ENCODE data around the gene KRT83. TPM values are rescaled to one million over a fixed set of nuclear protein-coding genes. Genes with fewer than 3 reads are reported as not detected.

Gene KRT83
- total RNA-seq, 1 donor: not detected

DNA sequence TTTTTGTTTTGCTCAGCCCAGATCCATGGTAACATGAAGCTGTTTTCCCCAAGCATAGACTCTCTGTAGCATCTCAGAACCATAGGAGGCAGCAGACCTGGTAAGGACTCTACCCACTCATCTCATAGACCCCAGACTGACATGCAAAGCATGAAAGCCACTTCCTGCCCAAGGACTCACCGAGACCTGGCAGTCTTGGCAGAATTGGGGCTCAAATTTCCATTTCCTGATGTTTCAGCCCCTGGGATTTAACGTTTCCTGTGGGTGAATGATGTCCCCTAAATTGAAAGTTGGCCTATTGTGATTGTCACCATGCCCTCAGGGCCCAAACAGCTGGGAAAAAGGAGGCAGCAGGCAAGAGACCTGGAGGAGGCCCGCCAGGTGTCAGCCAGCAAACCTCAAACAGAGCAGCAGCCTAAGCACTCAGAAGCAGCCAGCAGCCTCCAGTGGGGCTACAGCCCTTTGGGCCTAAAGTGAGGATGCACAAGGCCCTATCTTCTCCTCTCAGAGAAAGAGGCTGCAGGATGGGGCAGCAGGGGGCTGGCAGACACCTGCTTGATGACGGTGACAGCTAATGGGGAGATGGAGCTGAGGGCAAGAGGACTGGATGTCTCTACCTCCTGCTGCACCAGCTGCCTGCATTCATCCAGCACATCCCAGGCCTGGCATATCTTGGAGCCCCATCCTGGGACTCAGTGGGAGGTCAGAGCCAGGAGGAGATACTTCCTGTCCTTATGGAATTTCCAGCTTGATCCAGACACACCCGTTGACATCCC lies 37.6 kb upstream of the KRT83 start:
- Histone ChIP-seq H3K4me3 (ENCODE audit: low read length) (no peak overlapping the region), H3K4me1 (ENCODE audit: insufficient read depth, low read length) (peaks cover 11% of the 10 kb centered on the region)

DNA sequence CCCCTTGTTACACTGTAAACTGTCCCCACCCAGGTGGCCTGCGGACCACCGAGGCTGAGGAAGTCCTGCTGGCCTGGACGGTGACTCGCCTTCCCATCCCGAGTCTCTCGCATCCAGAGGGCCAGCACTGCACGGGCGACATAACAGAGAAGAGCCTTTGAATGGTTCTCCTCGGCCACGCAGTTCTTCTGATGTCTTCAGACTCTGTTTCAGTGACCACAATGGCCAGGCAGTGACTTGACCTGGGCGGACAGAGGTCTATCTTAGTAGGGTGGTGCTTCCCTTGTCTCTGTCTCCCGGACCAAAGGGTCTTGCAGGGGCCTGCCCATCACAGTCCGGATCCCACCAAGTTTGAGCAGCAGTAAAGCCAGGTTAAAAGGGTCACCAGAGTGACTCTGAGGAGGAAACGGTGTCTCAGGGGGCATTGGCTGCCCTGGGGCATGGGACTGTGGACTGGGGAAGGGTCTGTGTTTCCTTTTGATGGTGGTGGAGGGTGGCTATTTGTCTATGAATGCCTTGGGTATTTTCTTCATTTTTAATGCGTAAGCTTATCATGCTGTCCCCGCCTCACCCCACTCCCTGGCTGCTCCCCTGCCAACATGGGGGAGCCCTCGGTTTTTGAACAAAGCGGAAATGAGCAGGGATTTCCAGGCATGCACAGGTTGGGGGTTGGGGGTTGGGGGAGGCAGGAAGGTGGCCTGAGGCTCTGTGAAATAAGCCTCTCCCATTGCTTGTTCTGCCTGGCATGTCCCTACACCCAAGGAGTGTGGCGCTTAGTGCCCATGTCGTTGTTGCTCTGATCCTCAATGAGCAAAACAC lies 35.8 kb upstream of the KRT83 start:
- peaks cover 7% of the 10 kb centered on the region for H3K27me3 ChIP-seq (ENCODE audit: insufficient read depth, low read length)
- H3K4me3 ChIP-seq (ENCODE audit: low read length): no peak overlapping the region
- H3K4me1 ChIP-seq (ENCODE audit: insufficient read depth, low read length): peaks cover 16% of the 10 kb centered on the region
- H3K9me3 ChIP-seq (ENCODE audit: low read depth, low read length): no peaks in the 10 kb centered on the region

More for the DNA sequence above, 37.6 kb upstream of the KRT83 start:
- Histone ChIP-seq H3K27me3 (ENCODE audit: insufficient read depth, low read length) (peaks cover 5% of the 10 kb centered on the region), H3K9me3 (ENCODE audit: low read depth, low read length) (no peaks in the 10 kb centered on the region)

DNA sequence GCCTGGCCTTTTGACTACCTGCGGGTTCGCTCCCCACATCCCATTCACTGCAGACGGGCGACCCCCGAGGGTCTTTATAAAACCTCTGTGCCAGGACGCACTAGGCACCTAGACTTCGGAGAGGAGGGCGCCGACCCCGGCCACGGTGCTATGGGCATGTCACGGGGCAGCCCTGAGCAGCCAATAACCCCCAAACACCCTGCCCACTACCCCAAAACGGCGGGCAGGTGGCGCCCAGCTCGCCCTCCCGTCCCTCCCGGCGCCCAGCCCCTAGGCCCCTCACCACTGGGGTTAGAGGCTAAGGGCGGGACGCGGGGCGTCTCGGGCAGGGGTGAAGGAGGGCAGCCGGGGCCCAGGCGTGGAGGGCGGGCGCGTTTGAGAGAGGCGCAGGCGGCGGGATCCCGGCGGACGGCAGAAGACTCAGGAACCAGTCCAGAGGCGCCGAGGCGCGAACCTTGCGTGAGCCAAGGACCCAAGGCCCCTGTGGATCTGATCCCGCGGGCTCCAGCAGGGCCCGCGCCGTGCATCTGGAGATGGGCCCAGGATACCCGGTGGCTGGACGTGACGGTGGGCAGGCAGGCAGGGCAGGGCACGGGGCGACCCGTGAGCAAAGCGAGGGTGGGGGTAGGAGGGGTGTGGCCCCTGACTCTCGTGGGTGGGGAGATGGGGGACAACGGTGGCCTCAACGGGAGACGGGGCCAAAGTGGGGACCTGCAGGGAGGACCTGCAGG lies 35.0 kb upstream of the KRT83 start:
- peaks cover 23% of the 10 kb centered on the region for H3K4me1 ChIP-seq (ENCODE audit: insufficient read depth, low read length)
- H3K4me3 ChIP-seq (ENCODE audit: low read length): no peak overlapping the region
- H3K27me3 ChIP-seq (ENCODE audit: insufficient read depth, low read length): peaks cover 7% of the 10 kb centered on the region
- H3K9me3 ChIP-seq (ENCODE audit: low read depth, low read length): no peaks in the 10 kb centered on the region

DNA sequence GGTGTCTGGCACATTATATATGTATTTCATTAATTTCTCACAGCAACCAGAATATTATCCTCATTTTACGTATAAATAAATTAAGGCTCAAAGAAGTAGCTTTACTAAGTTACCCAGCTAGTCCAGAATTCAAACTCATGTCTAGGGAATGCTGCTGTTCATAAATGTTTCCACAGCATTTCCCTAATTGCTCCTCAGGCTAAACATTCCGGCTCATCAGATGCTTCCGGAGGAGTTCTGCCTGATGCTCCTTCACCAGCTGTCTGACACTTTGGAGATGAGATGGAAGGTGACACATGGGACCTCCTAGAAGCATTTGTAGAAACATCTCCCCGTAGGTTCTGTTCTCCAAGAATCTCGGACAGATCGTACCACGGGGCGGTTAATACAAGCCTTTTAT lies 34.0 kb upstream of the KRT83 start:
- H3K27me3 ChIP-seq (ENCODE audit: insufficient read depth, low read length): peaks cover 7% of the 10 kb centered on the region
- H3K4me1 ChIP-seq (ENCODE audit: insufficient read depth, low read length): peaks cover 26% of the 10 kb centered on the region
- no peaks in the 10 kb centered on the region for H3K9me3 ChIP-seq (ENCODE audit: low read depth, low read length)
- H3K4me3 ChIP-seq (ENCODE audit: low read length): no peak overlapping the region

DNA sequence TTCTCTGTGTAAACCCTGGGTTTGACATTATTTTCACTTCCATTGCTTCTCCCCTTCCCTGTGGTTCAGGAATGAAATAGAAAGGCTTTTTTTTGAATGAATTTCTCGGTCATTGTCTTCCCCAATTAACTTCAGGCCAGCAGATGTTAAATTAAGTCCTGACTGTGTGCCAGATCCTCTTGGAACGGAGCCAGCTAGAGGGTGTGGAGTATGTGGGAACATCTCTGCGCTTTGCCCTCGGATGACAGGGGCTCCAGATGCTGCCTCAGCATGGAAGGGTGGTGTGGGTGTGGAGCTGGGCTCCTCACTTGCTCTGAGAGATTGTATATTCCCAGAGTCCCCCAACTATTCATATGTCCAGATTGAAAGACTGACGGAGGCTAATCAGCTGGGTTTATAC lies 33.0 kb upstream of the KRT83 start:
- no peaks in the 10 kb centered on the region for H3K9me3 ChIP-seq (ENCODE audit: low read depth, low read length)
- H3K4me1 ChIP-seq (ENCODE audit: insufficient read depth, low read length): peaks cover 26% of the 10 kb centered on the region
- peaks cover 7% of the 10 kb centered on the region for H3K27me3 ChIP-seq (ENCODE audit: insufficient read depth, low read length)
- H3K4me3 ChIP-seq (ENCODE audit: low read length): no peak overlapping the region

DNA sequence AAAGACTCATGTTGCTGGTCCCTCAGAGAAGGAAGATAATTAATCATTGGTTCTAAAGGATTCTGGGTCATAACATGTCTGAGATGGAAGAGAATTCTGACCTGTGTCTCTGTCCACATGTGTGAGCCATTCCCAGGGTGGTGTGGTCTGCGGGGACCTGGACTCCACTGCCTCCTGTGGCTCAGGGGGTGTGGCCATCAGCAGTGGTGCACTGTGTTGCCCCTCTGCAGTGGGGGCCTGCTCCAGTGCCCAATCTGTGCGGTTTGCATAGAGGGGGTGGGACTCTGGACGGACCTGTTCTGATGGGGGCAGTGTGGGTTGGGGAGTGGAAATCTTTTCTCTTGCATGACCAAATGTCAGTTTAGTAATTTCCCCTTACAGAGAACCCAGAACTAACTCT lies 32.6 kb upstream of the KRT83 start:
- Histone ChIP-seq H3K27me3 (ENCODE audit: insufficient read depth, low read length) (peaks cover 7% of the 10 kb centered on the region), H3K4me1 (ENCODE audit: insufficient read depth, low read length) (peaks cover 22% of the 10 kb centered on the region)

DNA sequence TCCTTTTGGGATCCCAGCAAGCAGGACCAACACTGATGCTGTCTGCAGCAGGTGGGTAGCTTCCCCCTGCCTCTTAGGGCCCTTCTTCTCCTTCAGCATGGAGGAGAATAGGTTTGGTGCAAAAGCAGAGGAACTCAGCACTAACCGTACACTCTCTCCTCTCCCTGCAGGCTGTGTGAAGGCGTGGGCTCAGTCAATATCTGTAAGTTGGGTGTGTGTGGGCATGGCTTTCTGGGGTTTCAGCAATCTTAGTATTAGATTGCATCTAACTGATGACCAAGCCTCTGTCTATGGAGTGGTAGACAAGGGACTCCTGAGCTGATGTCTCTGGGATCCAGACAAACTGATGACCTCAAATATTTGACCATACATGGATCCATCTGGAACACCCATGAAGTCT lies 31.8 kb upstream of the KRT83 start:
- Histone ChIP-seq H3K4me3 (ENCODE audit: low read length) (no peak overlapping the region), H3K9me3 (ENCODE audit: low read depth, low read length) (no peaks in the 10 kb centered on the region), H3K27me3 (ENCODE audit: insufficient read depth, low read length) (peaks cover 7% of the 10 kb centered on the region), H3K4me1 (ENCODE audit: insufficient read depth, low read length) (peaks cover 14% of the 10 kb centered on the region)

More for the DNA sequence above, 32.6 kb upstream of the KRT83 start:
- Histone ChIP-seq H3K9me3 (ENCODE audit: low read depth, low read length) (no peaks in the 10 kb centered on the region), H3K4me3 (ENCODE audit: low read length) (no peak overlapping the region)

DNA sequence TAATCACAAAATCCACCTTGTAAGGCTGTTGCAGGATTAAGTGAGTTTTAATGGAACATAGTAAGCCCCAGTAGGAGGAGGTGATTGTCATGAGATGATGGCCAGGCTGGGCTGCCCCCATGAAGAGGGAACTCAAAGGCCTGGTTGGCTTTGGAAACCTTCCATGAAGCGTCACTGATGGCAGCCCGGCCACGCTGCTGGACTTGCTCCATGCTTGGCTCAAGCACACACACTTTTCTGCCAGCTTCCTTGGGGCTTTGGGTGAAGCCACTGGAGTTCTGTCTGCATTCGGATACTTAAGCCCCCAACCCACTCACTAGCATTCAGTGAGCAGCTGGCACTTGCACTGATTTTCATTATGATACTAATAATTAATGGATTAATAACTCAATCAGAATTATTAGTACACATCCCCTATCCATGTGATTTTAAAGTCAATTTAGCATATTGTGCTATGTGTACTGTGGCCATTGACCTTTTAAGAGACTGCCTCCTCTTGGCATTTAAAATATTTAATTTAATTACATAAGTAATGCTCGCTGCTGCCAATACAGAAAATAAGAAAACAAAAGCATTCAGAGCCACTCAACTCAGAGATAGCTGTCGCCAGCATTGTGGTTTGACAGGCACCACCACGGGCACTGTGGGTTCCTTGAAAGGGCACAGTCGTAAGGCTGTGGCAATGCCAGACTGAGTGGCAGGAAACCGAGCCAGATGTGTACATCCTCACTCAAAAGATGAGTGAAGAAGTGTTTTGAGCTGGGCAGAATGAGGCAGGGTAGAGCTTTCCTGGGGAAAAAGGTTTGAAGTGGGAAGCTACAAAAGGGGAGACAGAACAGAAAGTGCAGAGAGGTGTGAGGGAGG lies 30.2 kb upstream of the KRT83 start:
- no peaks in the 10 kb centered on the region for H3K9me3 ChIP-seq (ENCODE audit: low read depth, low read length)
- peaks cover 14% of the 10 kb centered on the region for H3K4me1 ChIP-seq (ENCODE audit: insufficient read depth, low read length)
- peaks cover 7% of the 10 kb centered on the region for H3K27me3 ChIP-seq (ENCODE audit: insufficient read depth, low read length)
- H3K4me3 ChIP-seq (ENCODE audit: low read length): no peak overlapping the region

DNA sequence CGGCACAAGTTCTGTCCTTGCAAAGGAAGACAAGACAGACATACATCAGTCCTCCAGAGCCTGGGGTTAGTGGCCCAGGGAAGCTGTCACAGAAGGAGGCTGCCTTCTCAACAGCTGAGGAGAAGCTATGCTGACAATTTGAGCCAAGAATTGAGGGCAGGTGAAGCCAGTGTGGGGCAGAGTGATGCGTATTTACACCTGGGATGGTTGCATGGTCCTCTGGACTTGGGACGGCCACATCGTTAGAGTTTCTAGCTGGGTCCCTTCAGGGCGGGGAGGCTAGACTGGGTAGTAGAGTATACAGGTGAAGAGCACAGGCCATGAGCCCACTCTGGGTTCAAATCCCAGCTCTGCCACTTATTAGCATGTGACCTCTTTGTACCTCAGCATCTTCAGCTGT lies 29.6 kb upstream of the KRT83 start:
- no peak overlapping the region for H3K4me3 ChIP-seq (ENCODE audit: low read length)
- peaks cover 14% of the 10 kb centered on the region for H3K4me1 ChIP-seq (ENCODE audit: insufficient read depth, low read length)
- H3K9me3 ChIP-seq (ENCODE audit: low read depth, low read length): no peaks in the 10 kb centered on the region
- H3K27me3 ChIP-seq (ENCODE audit: insufficient read depth, low read length): peaks cover 7% of the 10 kb centered on the region

DNA sequence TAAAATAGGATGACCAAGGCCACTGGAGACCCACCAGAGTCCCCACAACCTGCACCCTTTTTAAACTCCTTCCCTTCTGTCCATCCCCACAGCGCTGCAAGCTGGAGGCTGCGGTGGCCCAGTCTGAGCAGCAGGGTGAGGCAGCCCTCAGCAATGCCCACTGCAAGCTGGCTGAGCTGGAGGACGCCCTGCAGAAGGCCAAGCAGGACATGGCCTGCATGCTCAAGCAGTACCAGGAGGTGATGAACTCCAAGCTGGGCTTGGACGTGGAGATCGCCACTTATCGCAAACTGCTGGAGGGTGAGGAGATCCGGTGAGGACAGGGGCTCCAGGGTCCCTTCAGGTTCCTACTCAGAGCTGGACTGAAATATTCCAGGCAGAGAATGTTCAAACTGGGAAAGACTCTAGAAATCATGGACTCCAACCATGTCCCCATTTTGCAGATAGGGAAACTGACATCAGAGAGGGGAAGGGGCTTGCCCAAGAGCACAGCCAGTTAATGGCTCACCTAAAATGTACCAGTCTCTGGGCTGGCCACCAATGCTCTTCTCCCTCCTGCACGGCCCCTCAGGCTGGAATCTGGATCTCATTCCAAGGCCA lies 28.9 kb upstream of the KRT83 start:
- H3K4me1 ChIP-seq (ENCODE audit: insufficient read depth, low read length): peaks cover 14% of the 10 kb centered on the region
- H3K9me3 ChIP-seq (ENCODE audit: low read depth, low read length): no peaks in the 10 kb centered on the region
- H3K27me3 ChIP-seq (ENCODE audit: insufficient read depth, low read length): peaks cover 7% of the 10 kb centered on the region
- no peak overlapping the region for H3K4me3 ChIP-seq (ENCODE audit: low read length)

DNA sequence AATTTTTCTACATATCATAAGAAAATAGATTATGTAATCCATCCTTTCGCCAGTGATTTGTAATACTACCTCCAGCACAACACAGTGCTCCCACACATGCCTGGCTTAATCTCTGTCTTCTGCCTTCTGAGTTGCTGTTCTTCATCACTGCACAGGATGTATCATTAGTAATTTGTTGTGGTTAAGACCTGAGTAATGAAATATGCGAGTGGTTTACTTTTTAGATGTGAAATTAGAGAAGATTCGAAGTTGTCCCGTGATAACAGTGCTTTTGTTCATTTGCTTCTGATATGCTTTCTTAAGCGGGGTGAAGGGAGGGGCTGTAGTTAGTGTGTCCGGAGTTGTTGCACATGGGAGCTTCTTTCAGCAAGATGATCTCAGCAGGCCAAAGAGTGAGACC lies 28.0 kb upstream of the KRT83 start:
- Histone ChIP-seq H3K27me3 (ENCODE audit: insufficient read depth, low read length) (peaks cover 2% of the 10 kb centered on the region), H3K4me1 (ENCODE audit: insufficient read depth, low read length) (peaks cover 14% of the 10 kb centered on the region), H3K4me3 (ENCODE audit: low read length) (no peak overlapping the region), H3K9me3 (ENCODE audit: low read depth, low read length) (no peaks in the 10 kb centered on the region)

DNA sequence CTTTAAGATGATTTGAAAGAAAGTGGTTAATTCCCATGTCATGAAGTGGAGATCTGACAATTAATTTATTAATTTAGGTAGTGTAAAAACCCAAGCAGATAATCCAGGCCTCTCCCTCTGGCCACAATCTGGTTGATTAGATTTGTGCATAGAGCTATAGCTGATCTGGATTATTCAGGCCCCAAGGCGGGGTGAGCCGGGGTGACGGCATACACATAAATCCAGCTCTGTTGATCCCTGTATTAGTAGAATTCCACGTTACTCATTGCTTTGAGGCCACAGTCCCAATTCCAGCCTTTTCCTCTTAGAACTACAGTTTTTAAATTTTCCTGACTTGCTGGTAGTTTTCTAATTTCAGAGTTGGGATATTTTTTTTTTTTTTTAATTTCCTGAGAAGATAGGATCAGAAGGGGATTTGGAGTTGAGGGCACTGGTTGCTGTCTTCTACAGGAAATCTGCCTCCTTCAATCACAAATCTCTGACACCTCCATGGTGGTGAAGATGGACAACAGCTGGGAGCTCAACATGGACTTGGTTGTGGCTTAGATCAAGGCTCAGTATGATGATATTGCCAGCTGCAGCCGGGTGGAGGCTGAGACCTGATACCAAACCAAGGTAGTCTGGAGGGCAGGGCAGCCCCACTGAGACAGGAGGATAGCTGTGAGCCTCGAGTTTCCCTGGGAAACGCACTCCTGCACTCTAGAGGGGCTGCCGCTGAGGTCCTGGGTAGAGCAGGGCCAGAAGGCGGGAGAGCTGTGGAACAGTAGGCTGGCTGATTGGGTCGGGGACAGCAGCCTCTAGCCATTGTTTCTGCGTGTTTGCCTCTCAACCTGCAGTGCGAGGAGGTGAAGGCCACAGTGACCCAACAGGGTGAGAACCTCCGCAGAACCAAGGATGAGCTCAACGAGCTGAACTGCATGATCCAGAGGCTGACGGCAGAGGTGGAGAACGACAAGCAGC lies 26.6 kb upstream of the KRT83 start:
- Histone ChIP-seq H3K4me3 (ENCODE audit: low read length) (no peak overlapping the region), H3K9me3 (ENCODE audit: low read depth, low read length) (no peaks in the 10 kb centered on the region), H3K4me1 (ENCODE audit: insufficient read depth, low read length) (peaks cover 14% of the 10 kb centered on the region), H3K27me3 (ENCODE audit: insufficient read depth, low read length) (no peaks in the 10 kb centered on the region)

DNA sequence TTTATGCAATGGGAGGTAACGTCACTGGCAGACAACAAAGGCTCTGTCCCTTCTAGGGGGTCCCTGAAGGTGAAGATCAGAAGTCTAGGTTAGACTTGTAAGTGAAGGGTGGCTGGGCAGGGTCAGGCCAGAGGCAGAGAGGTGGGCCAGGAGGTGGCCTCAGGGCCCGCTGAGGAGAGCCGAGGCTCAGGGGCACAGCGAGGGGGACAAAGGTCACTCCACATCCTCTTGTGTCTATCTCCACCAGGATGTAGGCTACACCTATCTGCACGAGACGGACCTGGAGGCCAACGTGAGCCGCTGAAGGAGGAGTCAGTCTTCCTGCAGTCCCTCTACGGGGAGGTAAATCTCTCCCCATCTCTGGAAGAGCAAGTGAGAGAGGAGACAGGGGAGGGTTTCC lies 25.8 kb upstream of the KRT83 start:
- H3K9me3 ChIP-seq (ENCODE audit: low read depth, low read length): no peaks in the 10 kb centered on the region
- H3K4me3 ChIP-seq (ENCODE audit: low read length): no peak overlapping the region
- peaks cover 10% of the 10 kb centered on the region for H3K4me1 ChIP-seq (ENCODE audit: insufficient read depth, low read length)
- H3K27me3 ChIP-seq (ENCODE audit: insufficient read depth, low read length): no peaks in the 10 kb centered on the region

Data from mononuclear cell (primary cell).